Thyroid gland (tissue), 4 donors: ENCODE measurements around the gene SELENOP. TPM values are rescaled to one million over a fixed set of nuclear protein-coding genes. Genes with fewer than 3 reads are reported as not detected.
A peak's percentile ranks its signal among the peaks of the same experiment; 100 is the strongest.

Source experiments
- DNase-seq, 2 donors: peaks; one replicate each; pipeline ENCODE4 v3.0.0-alpha.2; 2019
- H3K27ac ChIP-seq, 3 donors: fragments of 200-600 bp; sonication (generic); 1 replicate in 2 of 3; 2 replicates in 1 of 3; pipeline ENCODE4 v1.5.1; 2016 to 2019; ENCODE audit warnings: mild to moderate bottlenecking in 1 of 3, moderate library complexity in 1 of 3
- H3K27me3 ChIP-seq: fragments of 200-600 bp; sonication (generic); one replicate; pipeline ENCODE4 v1.5.1; 2019
- H3K36me3 ChIP-seq, 2 donors: fragments of 200-600 bp; sonication (generic); one replicate each; pipeline ENCODE4 v1.5.1; 2016 to 2019
- H3K4me1 ChIP-seq, 2 donors: fragments of 200-600 bp; sonication (generic); one replicate each; pipeline ENCODE4 v1.5.1; 2017 to 2019
- H3K4me3 ChIP-seq, 3 donors: fragments of 200-600 bp; sonication (generic); replicated peaks in 1 of 3; 1 replicate in 2 of 3; 2 replicates in 1 of 3; pipeline ENCODE4 v1.5.1; 2016; ENCODE audit warnings: mild to moderate bottlenecking in 1 of 3
- H3K9me3 ChIP-seq: fragments of 200-600 bp; sonication (generic); one replicate; pipeline ENCODE4 v1.5.1; 2017
- CTCF ChIP-seq, 6 experiments: fragments of 200-600 bp in 3 of 6; fragments of 450-650 bp in 3 of 6; sonication (generic) in 3 of 6; IDR thresholded peaks; one replicate each; pipeline ENCODE4 v1.5.1; 2016 to 2019; ENCODE audit warnings: antibody characterized with exemption in 6 of 6, mild to moderate bottlenecking in 2 of 6, inconsistent platforms in 1 of 6, moderate library complexity in 1 of 6
- POLR2A ChIP-seq, 2 donors: fragments of 450-650 bp; IDR thresholded peaks; one replicate each; pipeline ENCODE4 v1.6.1; 2017; ENCODE audit warnings: antibody characterized with exemption in 2 of 2, mild to moderate bottlenecking in 2 of 2, moderate library complexity in 1 of 2
- WGBS, 2 donors: methylation state at CpG; one replicate each; pipeline ENCODE4 v1.1.5; 2017; 5-methylcytosine and 5-hydroxymethylcytosine counted together
- intact Hi-C: fragments of 100-400 bp; cut with DNase I; formaldehyde crosslinking; loops from one replicate; pipeline ENCODE4 v1.15.1; 2023
- total RNA-seq, 4 donors: library from RNA; depleted of rRNA; stranded (reverse); fragments of >200 nt; gene quantifications; one replicate each; pipeline ENCODE4 v1.2.3, GENCODE V29; 2016

The SELENOP gene
- total RNA-seq, 4 donors from 2014 or later = 162 to 637 (median 392) TPM

- H3K9me3 ChIP-seq = no peaks in the 10 kb centered on the region
- no peaks in the 10 kb centered on the region for H3K27me3 ChIP-seq
- WGBS, 2 donors = 76 to 81% methylated on average over 2 of the region's 2 CpGs
- intact Hi-C loops = no loop called here
- peaks cover 27 to 30% of the 10 kb centered on the region in 2 donors for H3K36me3 ChIP-seq
- H3K27ac ChIP-seq = peak overlapping the region in 1 of 3 donors; percentile 3
- peaks cover 10 to 16% of the 10 kb centered on the region in 2 donors for H3K4me1 ChIP-seq
- no peak for DNase-seq
- TF ChIP-seq POLR2A (IDR thresholded peaks at IDR 0.05) = no peak
- TF ChIP-seq CTCF (IDR thresholded peaks at IDR 0.05) = no peak
- no peak overlapping the region for H3K4me3 ChIP-seq
These were observed 5.5 kb downstream of the SELENOP start for GRCh38 chr5:42806004-42806700.

GRCh38 chr5:42804717-42805339, 6.9 kb downstream of the SELENOP start:
- no peaks in the 10 kb centered on the region for H3K9me3 ChIP-seq
- H3K27ac ChIP-seq = no peak overlapping the region
- peaks cover 37 to 43% of the 10 kb centered on the region in 2 donors for H3K36me3 ChIP-seq
- peaks cover 6 to 10% of the 10 kb centered on the region in 2 donors for H3K4me1 ChIP-seq
- no peaks in the 10 kb centered on the region for H3K27me3 ChIP-seq
- intact Hi-C loops = no loop called here
- 92 to 97% methylated on average over 4 of the region's 4 CpGs for WGBS, 2 donors
- TF ChIP-seq POLR2A (IDR thresholded peaks at IDR 0.05) (no peak), CTCF (IDR thresholded peaks at IDR 0.05) (no peak)
- no peak for DNase-seq
- no peak overlapping the region for H3K4me3 ChIP-seq

GRCh38 chr5:42801516-42802166, 10.1 kb downstream of the SELENOP start:
- Histone ChIP-seq H3K4me1 (no peaks in the 10 kb centered on the region), H3K27ac (no peak overlapping the region), H3K27me3 (no peaks in the 10 kb centered on the region), H3K9me3 (no peaks in the 10 kb centered on the region), H3K36me3 (peaks cover 36 to 41% of the 10 kb centered on the region in 2 donors), H3K4me3 (no peak overlapping the region)
- no peak for DNase-seq
- intact Hi-C loops = no loop called here
- WGBS, 2 donors = 91 to 94% methylated on average over 6 of the region's 6 CpGs
- TF ChIP-seq CTCF (IDR thresholded peaks at IDR 0.05) = no peak
- no peak for TF ChIP-seq POLR2A (IDR thresholded peaks at IDR 0.05)

GRCh38 chr5:42800748-42801330, 10.9 kb downstream of the SELENOP start:
- TF ChIP-seq CTCF (IDR thresholded peaks at IDR 0.05) = no peak
- no peak for TF ChIP-seq POLR2A (IDR thresholded peaks at IDR 0.05)
- no peak overlapping the region for H3K27ac ChIP-seq
- H3K4me3 ChIP-seq = no peak overlapping the region
- DNase-seq = no peak
- peaks cover 31 to 33% of the 10 kb centered on the region in 2 donors for H3K36me3 ChIP-seq
- no peaks in the 10 kb centered on the region for H3K9me3 ChIP-seq
- H3K4me1 ChIP-seq = no peaks in the 10 kb centered on the region
- intact Hi-C loops = no loop called here
- H3K27me3 ChIP-seq = no peaks in the 10 kb centered on the region
- WGBS, 2 donors = 86 to 91% methylated on average over 8 of the region's 8 CpGs
